K562 (cell line): ENCODE results near the gene IMPDH2. TPM values are rescaled to one million over a fixed set of nuclear protein-coding genes. Genes with fewer than 3 reads are reported as not detected.

Source experiments
- CEBPB ChIP-seq: fragments of 450-650 bp; IDR thresholded peaks from 2 replicates; pipeline ENCODE4 v1.6.1; 2016; ENCODE audit warnings: missing genetic modification characterization, missing compliant biosample characterization
- NBN ChIP-seq: fragments of 450-650 bp; IDR thresholded peaks from 2 replicates; pipeline ENCODE4 v1.6.1; 2016; ENCODE audit warnings: low read depth, mild to moderate bottlenecking
- RBM22 ChIP-seq: fragments of 200-400 bp; formaldehyde crosslinking; IDR thresholded peaks from 2 replicates; pipeline ENCODE4 v1.6.1; 2018; ENCODE audit warnings: low read length, low read depth; ENCODE audit not compliant: poor library complexity, severe bottlenecking
- ZNF175 ChIP-seq: fragments of 200-800 bp; sonication (Bioruptor generic); IDR thresholded peaks from 2 replicates; pipeline ENCODE4 v1.6.1; 2016; ENCODE audit warnings: low read depth, mild to moderate bottlenecking, missing genetic modification characterization, missing compliant biosample characterization
- ZNF668 ChIP-seq: fragments of 250-450 bp; sonication (Bioruptor Pico); IDR thresholded peaks from 2 replicates; pipeline ENCODE4 v1.8.0; 2022; ENCODE audit warnings: mild to moderate bottlenecking, inconsistent platforms
- polyA plus RNA-seq, 8 experiments: library from polyadenylated mRNA; depleted of rRNA in 4 of 8; stranded (reverse) in 5 of 8; unstranded in 3 of 8; fragments of >200 nt; fragmentation: Nextera tagmentation in 2 of 8; fragmentation: Illumina TruSeq in 1 of 8; extraction: Ambion mirVana in 2 of 8; extraction: Trizol in 1 of 8; gene quantifications; 2 replicates each; pipeline versions ENCODE4 v1.2.1 to v1.2.3, GENCODE V29; 2011 to 2014; ENCODE audit warnings: inconsistent platforms in 1 of 8, missing spikeins in 1 of 8
- total RNA-seq, 7 experiments: library from RNA; depleted of rRNA in 6 of 7; stranded (reverse); fragments of >200 nt in 6 of 7; fragmentation: Illumina TruSeq in 2 of 7; extraction: Trizol in 2 of 7; gene quantifications; 2 replicates each; pipeline versions ENCODE4 v1.2.1 to v1.2.3, GENCODE V29; 2011 to 2021; ENCODE audit warnings: low replicate concordance in 1 of 7
- TF ChIP-seq, protein P1 (sequence below): fragments of 450-650 bp; formaldehyde crosslinking; IDR thresholded peaks from 2 replicates; pipeline ENCODE4 v1.4.0; 2020; ENCODE audit warnings: mild to moderate bottlenecking, moderate library complexity
- TF ChIP-seq, protein P2 (sequence below): fragments of 450-650 bp; IDR thresholded peaks from 2 replicates; pipeline ENCODE4 v1.6.1; 2016; ENCODE audit warnings: mild to moderate bottlenecking, moderate library complexity

Gene IMPDH2
- total and polyA plus RNA-seq, 9 of the 15 experiments (the other 6 are each of a cell fraction or from before 2014, with no cell fraction given): 318 to 507 (median 366) TPM

DNA sequence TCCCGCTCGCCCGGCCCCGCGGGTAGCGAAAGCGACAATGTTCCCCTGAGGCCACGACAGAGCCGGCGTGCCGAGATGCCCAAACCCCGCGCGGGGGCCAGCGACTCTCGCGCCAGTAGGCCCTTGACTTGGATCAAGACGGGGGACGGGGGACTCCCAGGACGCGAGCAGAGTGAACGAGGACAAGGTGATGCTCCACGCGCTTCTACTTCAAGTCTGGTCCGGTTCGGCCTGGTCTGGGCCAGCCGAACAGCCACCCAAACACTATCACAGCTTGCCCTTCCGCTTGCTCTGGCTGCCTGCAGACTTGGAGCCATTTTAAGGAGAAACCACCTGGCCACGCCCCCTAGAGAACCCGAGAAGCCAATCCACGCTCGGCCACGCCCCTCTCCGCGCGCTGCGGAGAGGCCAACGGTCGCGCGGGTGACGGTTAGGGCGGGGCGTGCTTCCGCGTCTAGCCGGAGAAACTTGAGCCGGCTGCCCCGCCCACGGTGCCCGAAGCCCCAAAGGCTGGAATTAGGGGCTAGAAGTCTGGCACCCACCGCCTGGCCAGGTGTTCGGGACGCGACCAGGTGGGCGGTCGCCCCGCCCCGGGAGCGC lies 7.9 kb downstream of the IMPDH2 start (continued):
- TF ChIP-seq ZNF668 (CRISPR knock-in tag): no peak
- no peak for TF ChIP-seq RBM22
- TF ChIP-seq, protein P1, sequence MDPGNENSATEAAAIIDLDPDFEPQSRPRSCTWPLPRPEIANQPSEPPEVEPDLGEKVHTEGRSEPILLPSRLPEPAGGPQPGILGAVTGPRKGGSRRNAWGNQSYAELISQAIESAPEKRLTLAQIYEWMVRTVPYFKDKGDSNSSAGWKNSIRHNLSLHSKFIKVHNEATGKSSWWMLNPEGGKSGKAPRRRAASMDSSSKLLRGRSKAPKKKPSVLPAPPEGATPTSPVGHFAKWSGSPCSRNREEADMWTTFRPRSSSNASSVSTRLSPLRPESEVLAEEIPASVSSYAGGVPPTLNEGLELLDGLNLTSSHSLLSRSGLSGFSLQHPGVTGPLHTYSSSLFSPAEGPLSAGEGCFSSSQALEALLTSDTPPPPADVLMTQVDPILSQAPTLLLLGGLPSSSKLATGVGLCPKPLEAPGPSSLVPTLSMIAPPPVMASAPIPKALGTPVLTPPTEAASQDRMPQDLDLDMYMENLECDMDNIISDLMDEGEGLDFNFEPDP: no peak
- TF ChIP-seq NBN: no peak
- TF ChIP-seq, protein P2, sequence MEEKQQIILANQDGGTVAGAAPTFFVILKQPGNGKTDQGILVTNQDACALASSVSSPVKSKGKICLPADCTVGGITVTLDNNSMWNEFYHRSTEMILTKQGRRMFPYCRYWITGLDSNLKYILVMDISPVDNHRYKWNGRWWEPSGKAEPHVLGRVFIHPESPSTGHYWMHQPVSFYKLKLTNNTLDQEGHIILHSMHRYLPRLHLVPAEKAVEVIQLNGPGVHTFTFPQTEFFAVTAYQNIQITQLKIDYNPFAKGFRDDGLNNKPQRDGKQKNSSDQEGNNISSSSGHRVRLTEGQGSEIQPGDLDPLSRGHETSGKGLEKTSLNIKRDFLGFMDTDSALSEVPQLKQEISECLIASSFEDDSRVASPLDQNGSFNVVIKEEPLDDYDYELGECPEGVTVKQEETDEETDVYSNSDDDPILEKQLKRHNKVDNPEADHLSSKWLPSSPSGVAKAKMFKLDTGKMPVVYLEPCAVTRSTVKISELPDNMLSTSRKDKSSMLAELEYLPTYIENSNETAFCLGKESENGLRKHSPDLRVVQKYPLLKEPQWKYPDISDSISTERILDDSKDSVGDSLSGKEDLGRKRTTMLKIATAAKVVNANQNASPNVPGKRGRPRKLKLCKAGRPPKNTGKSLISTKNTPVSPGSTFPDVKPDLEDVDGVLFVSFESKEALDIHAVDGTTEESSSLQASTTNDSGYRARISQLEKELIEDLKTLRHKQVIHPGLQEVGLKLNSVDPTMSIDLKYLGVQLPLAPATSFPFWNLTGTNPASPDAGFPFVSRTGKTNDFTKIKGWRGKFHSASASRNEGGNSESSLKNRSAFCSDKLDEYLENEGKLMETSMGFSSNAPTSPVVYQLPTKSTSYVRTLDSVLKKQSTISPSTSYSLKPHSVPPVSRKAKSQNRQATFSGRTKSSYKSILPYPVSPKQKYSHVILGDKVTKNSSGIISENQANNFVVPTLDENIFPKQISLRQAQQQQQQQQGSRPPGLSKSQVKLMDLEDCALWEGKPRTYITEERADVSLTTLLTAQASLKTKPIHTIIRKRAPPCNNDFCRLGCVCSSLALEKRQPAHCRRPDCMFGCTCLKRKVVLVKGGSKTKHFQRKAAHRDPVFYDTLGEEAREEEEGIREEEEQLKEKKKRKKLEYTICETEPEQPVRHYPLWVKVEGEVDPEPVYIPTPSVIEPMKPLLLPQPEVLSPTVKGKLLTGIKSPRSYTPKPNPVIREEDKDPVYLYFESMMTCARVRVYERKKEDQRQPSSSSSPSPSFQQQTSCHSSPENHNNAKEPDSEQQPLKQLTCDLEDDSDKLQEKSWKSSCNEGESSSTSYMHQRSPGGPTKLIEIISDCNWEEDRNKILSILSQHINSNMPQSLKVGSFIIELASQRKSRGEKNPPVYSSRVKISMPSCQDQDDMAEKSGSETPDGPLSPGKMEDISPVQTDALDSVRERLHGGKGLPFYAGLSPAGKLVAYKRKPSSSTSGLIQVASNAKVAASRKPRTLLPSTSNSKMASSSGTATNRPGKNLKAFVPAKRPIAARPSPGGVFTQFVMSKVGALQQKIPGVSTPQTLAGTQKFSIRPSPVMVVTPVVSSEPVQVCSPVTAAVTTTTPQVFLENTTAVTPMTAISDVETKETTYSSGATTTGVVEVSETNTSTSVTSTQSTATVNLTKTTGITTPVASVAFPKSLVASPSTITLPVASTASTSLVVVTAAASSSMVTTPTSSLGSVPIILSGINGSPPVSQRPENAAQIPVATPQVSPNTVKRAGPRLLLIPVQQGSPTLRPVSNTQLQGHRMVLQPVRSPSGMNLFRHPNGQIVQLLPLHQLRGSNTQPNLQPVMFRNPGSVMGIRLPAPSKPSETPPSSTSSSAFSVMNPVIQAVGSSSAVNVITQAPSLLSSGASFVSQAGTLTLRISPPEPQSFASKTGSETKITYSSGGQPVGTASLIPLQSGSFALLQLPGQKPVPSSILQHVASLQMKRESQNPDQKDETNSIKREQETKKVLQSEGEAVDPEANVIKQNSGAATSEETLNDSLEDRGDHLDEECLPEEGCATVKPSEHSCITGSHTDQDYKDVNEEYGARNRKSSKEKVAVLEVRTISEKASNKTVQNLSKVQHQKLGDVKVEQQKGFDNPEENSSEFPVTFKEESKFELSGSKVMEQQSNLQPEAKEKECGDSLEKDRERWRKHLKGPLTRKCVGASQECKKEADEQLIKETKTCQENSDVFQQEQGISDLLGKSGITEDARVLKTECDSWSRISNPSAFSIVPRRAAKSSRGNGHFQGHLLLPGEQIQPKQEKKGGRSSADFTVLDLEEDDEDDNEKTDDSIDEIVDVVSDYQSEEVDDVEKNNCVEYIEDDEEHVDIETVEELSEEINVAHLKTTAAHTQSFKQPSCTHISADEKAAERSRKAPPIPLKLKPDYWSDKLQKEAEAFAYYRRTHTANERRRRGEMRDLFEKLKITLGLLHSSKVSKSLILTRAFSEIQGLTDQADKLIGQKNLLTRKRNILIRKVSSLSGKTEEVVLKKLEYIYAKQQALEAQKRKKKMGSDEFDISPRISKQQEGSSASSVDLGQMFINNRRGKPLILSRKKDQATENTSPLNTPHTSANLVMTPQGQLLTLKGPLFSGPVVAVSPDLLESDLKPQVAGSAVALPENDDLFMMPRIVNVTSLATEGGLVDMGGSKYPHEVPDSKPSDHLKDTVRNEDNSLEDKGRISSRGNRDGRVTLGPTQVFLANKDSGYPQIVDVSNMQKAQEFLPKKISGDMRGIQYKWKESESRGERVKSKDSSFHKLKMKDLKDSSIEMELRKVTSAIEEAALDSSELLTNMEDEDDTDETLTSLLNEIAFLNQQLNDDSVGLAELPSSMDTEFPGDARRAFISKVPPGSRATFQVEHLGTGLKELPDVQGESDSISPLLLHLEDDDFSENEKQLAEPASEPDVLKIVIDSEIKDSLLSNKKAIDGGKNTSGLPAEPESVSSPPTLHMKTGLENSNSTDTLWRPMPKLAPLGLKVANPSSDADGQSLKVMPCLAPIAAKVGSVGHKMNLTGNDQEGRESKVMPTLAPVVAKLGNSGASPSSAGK: peak; percentile 13; the same call in 1 of the 2 replicates
- no peak for TF ChIP-seq CEBPB (tag)
- no peak for TF ChIP-seq ZNF175 (CRISPR knock-in tag)
